A673 (cell line): ENCODE data around the gene ITIH6. TPM values are rescaled to one million over a fixed set of nuclear protein-coding genes. Genes with fewer than 3 reads are reported as not detected.

ENCODE experiments used
- BruUV-seq: library from RNA; stranded (reverse); fragments of 400-500 nt; replicated peaks from 2 replicates; lab custom pipeline; 2021; lab: Mats Ljungman, UMichigan
- CTCF ChIA-PET: fragments of 300-600 bp; sonication (Branson Sonifier 250); formaldehyde crosslinking; loops from one replicate; lab custom pipeline; 2022; ENCODE audit warnings: antibody characterized with exemption; lab: Charles Lee
- POLR2A ChIA-PET: fragments of 300-600 bp; sonication (Branson Sonifier 250); formaldehyde crosslinking; loops from one replicate; lab custom pipeline; 2022; ENCODE audit warnings: antibody characterized with exemption; ENCODE audit not compliant: low non-redundant PET; lab: Charles Lee
- DNase-seq: peaks from one replicate; pipeline ENCODE4 v3.0.0-alpha.2; 2015; ENCODE audit warnings: low spot score
- H3K27ac ChIP-seq: fragments of 200-600 bp; sonication (generic); 2 replicates; pipeline ENCODE4 v1.5.1; 2016; ENCODE audit warnings: mixed run types, low read depth, mild to moderate bottlenecking, mixed read lengths, antibody characterized with exemption, low read length; ENCODE audit not compliant: poor library complexity, severe bottlenecking
- H3K27me3 ChIP-seq: fragments of 200-600 bp; sonication (generic); replicated peaks from 2 replicates; pipeline ENCODE4 v1.6.1; 2017; ENCODE audit warnings: mixed run types, low read depth, mild to moderate bottlenecking, mixed read lengths, antibody characterized with exemption, low read length; ENCODE audit not compliant: insufficient read depth, poor library complexity
- H3K36me3 ChIP-seq: fragments of 200-600 bp; sonication (generic); 2 replicates; pipeline ENCODE4 v1.6.1; 2016; ENCODE audit warnings: mixed run types, mild to moderate bottlenecking, mixed read lengths, antibody characterized with exemption, low read length; ENCODE audit not compliant: insufficient read depth, poor library complexity, severe bottlenecking
- H3K4me1 ChIP-seq: fragments of 200-600 bp; sonication (generic); 2 replicates; pipeline ENCODE4 v1.6.1; 2017; ENCODE audit warnings: mixed run types, mild to moderate bottlenecking, mixed read lengths, antibody characterized with exemption, low read length; ENCODE audit not compliant: insufficient read depth, poor library complexity, severe bottlenecking
- H3K4me3 ChIP-seq: fragments of 200-600 bp; sonication (generic); 2 replicates; pipeline ENCODE4 v1.5.1; 2016; ENCODE audit warnings: low read depth, mixed run types, mild to moderate bottlenecking, mixed read lengths, low read length; ENCODE audit not compliant: poor library complexity, severe bottlenecking
- H3K9me3 ChIP-seq: fragments of 200-600 bp; sonication (generic); 2 replicates; pipeline ENCODE4 v1.6.1; 2016; ENCODE audit warnings: mixed run types, low read depth, mild to moderate bottlenecking, mixed read lengths, antibody characterized with exemption, low read length; ENCODE audit not compliant: poor library complexity, severe bottlenecking
- EZH2 ChIP-seq: fragments of 200-600 bp; sonication (generic); IDR thresholded peaks from 2 replicates; pipeline ENCODE4 v1.6.1; 2017; ENCODE audit warnings: borderline replicate concordance, low read depth, mild to moderate bottlenecking, mixed read lengths, antibody characterized with exemption, low read length; ENCODE audit not compliant: poor library complexity, severe bottlenecking
- intact Hi-C: fragments of 100-400 bp; cut with micrococcal nuclease; formaldehyde crosslinking; loops from one replicate; pipeline ENCODE4 v1.10.0; 2022; ENCODE audit not compliant: unreplicated experiment
- total RNA-seq: library from RNA; stranded (reverse); gene quantifications from 2 replicates; pipeline ENCODE4 v1.2.3, GENCODE V29; 2021
- TF ChIP-seq, protein P1 (sequence below): fragments of 300-800, 200-600 bp; sonication (generic); conservative IDR thresholded peaks from 2 replicates; pipeline ENCODE4 v1.5.1; 2017; ENCODE audit warnings: low read depth, mild to moderate bottlenecking, antibody characterized with exemption, low read length, moderate library complexity, mixed read lengths

The ITIH6 gene
- total RNA-seq, 1 experiment from 2014 or later: not detected

DNA sequence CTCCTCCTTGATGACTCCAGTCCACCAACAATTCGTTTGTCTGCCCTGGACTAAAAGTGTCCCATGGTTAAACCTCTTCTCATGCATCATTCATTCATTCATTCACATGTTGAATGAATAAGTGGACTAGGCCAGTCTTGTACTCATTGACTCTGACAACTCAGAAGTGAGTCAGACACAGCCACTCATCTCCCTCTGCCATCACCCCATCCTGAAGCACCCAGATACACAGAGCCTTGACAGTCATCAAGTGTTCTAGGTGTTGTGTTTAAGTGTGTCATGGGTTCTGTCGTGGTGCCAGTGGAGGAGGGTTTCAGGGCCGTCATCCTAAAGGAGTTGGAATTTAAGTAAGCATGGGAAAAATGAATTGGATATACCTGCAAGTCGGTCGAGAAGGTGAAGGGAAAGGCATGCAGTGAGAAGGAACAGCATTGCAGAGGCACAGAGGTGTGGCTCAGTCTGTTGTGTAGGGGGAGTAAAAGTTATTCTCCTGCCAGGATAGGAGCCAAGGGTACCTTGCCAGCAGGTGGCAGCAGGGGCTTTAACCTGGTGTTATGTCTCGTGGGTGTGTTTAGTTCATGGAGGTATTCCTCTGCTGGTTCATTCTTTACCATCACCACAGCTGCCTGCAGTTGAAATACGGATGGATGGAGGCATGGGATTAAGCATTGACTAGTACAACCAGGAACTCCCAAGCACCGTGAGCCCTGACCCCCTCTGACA, 27.8 kb upstream of the ITIH6 start:
- CTCF ChIA-PET: no interaction called here
- POLR2A ChIA-PET: no interaction called here
- H3K27ac ChIP-seq: no peak overlapping the region
- no peaks in the 10 kb centered on the region for H3K27me3 ChIP-seq
- no TSS peak for BruUV-seq
- intact Hi-C loops: no loop called here
- DNase-seq: no peak
- no peaks in the 10 kb centered on the region for H3K9me3 ChIP-seq
- TF ChIP-seq EZH2: no peak
- TF ChIP-seq, protein P1, sequence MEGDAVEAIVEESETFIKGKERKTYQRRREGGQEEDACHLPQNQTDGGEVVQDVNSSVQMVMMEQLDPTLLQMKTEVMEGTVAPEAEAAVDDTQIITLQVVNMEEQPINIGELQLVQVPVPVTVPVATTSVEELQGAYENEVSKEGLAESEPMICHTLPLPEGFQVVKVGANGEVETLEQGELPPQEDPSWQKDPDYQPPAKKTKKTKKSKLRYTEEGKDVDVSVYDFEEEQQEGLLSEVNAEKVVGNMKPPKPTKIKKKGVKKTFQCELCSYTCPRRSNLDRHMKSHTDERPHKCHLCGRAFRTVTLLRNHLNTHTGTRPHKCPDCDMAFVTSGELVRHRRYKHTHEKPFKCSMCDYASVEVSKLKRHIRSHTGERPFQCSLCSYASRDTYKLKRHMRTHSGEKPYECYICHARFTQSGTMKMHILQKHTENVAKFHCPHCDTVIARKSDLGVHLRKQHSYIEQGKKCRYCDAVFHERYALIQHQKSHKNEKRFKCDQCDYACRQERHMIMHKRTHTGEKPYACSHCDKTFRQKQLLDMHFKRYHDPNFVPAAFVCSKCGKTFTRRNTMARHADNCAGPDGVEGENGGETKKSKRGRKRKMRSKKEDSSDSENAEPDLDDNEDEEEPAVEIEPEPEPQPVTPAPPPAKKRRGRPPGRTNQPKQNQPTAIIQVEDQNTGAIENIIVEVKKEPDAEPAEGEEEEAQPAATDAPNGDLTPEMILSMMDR: no peak
- H3K4me1 ChIP-seq: no peaks in the 10 kb centered on the region
- no peaks in the 10 kb centered on the region for H3K36me3 ChIP-seq
- no peak overlapping the region for H3K4me3 ChIP-seq

- ChIA-PET POLR2A (no interaction called here), CTCF (no interaction called here)
- H3K27me3 ChIP-seq: no peaks in the 10 kb centered on the region
- H3K4me3 ChIP-seq: no peak overlapping the region
- H3K4me1 ChIP-seq: no peaks in the 10 kb centered on the region
- no peaks in the 10 kb centered on the region for H3K9me3 ChIP-seq
- H3K36me3 ChIP-seq: no peaks in the 10 kb centered on the region
- TF ChIP-seq, protein P1: no peak
- no peak for TF ChIP-seq EZH2
- H3K27ac ChIP-seq: no peak overlapping the region
- BruUV-seq: no TSS peak
- no peak for DNase-seq
- intact Hi-C loops: no loop called here
Measured at GRCh38 chrX:54824722-54825121, 26.7 kb upstream of the ITIH6 start.

- ChIA-PET CTCF (no interaction called here), POLR2A (no interaction called here)
- H3K9me3 ChIP-seq: no peaks in the 10 kb centered on the region
- no peak for TF ChIP-seq EZH2
- H3K4me3 ChIP-seq: no peak overlapping the region
- no peak overlapping the region for H3K27ac ChIP-seq
- no peaks in the 10 kb centered on the region for H3K27me3 ChIP-seq
- no peaks in the 10 kb centered on the region for H3K36me3 ChIP-seq
- no TSS peak for BruUV-seq
- no peaks in the 10 kb centered on the region for H3K4me1 ChIP-seq
- no peak for DNase-seq
- intact Hi-C loops: no loop called here
Measured at GRCh38 chrX:54824195-54824594, 26.1 kb upstream of the ITIH6 start.

- H3K4me3 ChIP-seq: no peak overlapping the region
- POLR2A ChIA-PET: no interaction called here
- no peaks in the 10 kb centered on the region for H3K36me3 ChIP-seq
- no peaks in the 10 kb centered on the region for H3K4me1 ChIP-seq
- intact Hi-C loops: no loop called here
- CTCF ChIA-PET: no interaction called here
- H3K27ac ChIP-seq: no peak overlapping the region
- TF ChIP-seq, protein P1: no peak
- no peak for TF ChIP-seq EZH2
- DNase-seq: no peak
- no peaks in the 10 kb centered on the region for H3K27me3 ChIP-seq
- BruUV-seq: no TSS peak
- no peaks in the 10 kb centered on the region for H3K9me3 ChIP-seq
Measured at GRCh38 chrX:54821310-54821709, 23.3 kb upstream of the ITIH6 start.
